Breast epithelium (tissue), 3 donors: ENCODE results near the gene TTC6.

Experiments used
- CTCF ChIP-seq, 3 donors: fragments of 450-650 bp; IDR thresholded peaks; one replicate each; pipeline ENCODE4 v1.5.1; 2016 to 2017; ENCODE audit warnings: antibody characterized with exemption in 3 of 3, mild to moderate bottlenecking in 3 of 3, moderate library complexity in 3 of 3
- POLR2A ChIP-seq: fragments of 450-650 bp; IDR thresholded peaks from one replicate; pipeline ENCODE4 v1.6.1; 2016; ENCODE audit warnings: antibody characterized with exemption, mild to moderate bottlenecking, moderate library complexity

GRCh38 chr14:37641117-37641516 lies 45.7 kb downstream of the TTC6 start:
- no peak for TF ChIP-seq CTCF (IDR thresholded peaks at IDR 0.05)
- TF ChIP-seq POLR2A: no peak
